Stimulated activated CD4-positive, alpha-beta T cell treated with anti-CD3 and anti-CD28 coated beads, Interleukin-15, amount 100 ng/mL, for 48 hours (primary cell): Measurements from ENCODE around the gene LIPM.

Source experiments
- DNase-seq, 2 donors: peaks; one replicate each; pipeline ENCODE4 v3.0.0-alpha.2; 2020; ENCODE audit warnings: low read depth in 2 of 2

Gene LIPM

DNA sequence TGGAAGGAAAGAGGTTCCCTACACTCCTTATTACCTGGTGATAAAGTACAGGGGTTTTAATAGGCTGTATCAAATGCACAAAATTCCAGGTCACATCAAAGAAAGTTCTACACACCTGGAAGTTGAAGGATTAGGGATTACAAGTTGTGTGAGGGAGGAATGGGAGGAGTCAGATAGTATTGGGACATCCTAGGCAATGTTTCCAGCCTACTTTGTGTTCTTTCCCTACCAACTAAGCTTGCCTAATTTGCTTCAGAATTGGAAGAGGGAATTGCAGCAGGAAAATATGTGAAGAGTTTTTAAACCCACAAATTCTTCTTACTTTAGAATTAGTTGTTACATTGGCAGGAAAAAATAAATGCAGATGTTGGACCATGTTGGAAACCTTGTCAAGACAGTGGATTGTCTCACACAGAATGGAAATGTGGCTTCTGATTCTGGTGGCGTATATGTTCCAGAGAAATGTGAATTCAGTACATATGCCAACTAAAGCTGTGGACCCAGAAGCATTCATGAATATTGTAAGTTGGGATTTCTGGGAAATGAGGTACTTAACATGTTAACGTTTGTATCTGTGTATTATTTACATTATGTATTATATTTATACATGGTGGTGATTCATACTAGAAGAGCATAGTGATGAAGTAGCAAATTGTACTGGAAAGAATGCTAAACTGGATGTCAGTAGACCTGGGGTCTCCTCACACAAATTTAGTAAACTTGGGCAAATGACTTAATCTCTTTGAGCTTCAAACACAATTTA lies at the start of gene LIPM:
Gene LIPM (plus strand): TSS at position 208 of the 763 bp plus-strand sequence. CDS start 167 bp downstream, at position 375.
- no peak for DNase-seq

- no peak for DNase-seq
Measured at GRCh38 chr10:88754287-88754686, 48.2 kb upstream of the LIPM start.

DNA sequence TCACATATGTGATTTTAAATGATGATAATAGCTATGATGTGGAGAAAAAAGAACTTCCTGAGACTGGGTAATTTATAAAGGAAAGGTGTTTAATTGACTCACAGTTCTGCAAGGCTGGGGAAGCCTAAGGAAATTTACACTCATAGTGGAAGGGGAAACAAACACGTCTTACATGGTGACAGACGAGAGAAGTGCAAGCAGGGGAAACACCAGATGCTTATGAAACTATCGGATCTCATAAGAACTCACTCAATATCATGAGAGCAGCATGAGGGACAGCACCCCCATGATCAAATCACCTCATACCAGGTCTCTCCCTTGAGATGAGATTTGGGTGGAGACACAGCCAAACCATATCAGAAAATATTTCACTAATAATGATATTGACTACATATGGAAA lies 46.8 kb upstream of the LIPM start:
- peak; percentile 4 to 8 for DNase-seq

GRCh38 chr10:88756660-88757059 lies 45.9 kb upstream of the LIPM start:
- no peak for DNase-seq

- no peak for DNase-seq
Measured at GRCh38 chr10:88759366-88760101, 43.0 kb upstream of the LIPM start, which contains the start of gene LIPN. Gene LIPN, plus strand, starts transcription at chr10:88760020. Its CDS starts 1,386 bp downstream, at chr10:88761406.

DNA sequence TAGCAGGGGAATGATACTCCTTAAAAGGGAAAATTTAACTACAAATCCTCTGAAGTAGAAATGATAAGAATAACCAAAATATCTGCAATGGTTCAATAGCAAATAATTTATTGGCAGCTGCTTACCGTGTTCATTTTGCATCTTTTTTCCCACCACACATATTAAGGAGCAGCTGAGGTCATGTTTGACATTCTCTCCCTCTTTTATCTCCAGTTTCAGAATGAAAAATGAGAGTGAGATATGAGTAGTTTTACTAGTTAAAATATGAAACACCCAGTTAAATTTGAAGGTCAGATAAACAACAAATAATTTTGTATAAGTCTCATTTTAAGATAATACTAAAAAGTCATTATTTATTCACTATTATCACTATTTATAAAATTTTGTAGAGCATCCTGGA lies 39.6 kb upstream of the LIPM start:
- DNase-seq, result no peak

DNA sequence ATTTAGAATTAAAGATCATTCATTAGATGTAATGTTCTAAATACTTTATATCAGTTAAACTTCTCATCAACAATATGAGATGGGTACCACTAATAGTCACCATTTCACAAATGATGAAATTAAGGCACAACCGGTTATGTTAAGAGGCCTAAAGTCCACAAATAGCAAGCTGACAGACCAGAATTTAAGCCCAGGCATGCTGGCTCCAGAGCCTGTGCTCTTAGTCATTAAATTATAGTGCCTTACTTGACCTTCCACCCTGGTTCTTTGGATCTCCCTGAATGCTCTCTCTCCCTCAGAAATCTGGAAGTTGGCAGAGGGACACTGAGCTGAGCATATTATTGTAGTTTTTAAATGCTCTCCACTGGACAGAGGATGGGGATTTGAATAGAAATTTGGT lies 39.1 kb upstream of the LIPM start:
- no peak for DNase-seq

- no peak for DNase-seq
Measured at GRCh38 chr10:88764110-88764509, 38.4 kb upstream of the LIPM start.

DNA sequence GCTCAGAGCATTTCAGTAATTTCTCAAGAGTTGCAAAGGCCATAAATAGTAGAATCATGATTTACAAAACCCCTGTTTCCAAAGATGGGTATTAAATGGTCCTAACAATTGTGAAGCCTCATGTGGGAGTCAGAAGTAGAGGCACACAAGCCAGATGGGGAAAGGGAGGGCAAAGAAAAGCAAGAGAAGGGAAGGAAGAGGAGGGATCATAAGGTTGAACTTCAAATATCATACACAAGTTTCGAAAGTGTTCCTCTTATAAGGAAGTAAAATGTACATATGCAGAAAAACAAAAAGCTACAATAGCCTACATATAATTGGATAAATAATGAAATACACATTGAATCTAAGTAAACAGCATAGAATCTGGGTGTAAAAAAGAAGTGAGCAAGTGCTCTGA lies 36.7 kb upstream of the LIPM start:
- no peak for DNase-seq

DNA sequence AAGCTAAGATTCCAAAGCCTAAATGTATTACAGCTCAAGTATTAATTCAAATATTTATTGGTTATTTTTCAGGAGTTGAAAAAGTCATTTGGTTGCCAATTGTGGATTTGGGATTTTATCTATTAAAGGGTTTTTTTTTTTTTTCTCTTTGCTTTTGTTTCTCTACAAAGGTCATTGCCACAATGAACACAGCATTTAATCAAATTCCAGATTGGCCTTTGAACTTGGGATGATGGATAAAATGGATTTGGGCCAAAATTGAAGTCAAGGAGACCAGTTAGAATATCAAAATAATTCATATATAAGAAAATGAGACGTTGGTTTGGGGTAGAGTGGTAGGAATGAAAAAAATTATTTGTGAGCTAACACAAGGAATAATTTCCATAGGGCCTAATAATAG lies 33.1 kb upstream of the LIPM start:
- DNase-seq, result no peak

GRCh38 chr10:88781206-88781605 lies 21.3 kb upstream of the LIPM start:
- DNase-seq, result no peak

DNA sequence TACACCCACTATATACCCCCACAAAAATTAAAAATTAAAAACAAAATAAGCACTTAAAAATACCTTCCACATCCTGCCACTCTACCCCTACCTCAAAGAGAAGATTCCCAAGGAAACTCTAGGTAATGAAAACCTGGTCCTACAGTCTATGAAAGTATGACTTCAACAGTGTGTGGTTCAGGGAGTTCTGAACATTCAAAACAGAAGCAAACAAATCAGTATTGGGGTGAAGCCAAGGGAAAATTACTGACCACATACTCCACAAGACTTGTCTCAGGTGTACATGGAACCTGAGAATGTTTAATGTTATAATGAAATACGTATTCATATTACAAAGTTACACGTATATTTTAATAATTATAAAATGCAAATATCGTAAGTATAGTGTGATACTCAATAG lies 20.3 kb upstream of the LIPM start:
- no peak for DNase-seq

DNA sequence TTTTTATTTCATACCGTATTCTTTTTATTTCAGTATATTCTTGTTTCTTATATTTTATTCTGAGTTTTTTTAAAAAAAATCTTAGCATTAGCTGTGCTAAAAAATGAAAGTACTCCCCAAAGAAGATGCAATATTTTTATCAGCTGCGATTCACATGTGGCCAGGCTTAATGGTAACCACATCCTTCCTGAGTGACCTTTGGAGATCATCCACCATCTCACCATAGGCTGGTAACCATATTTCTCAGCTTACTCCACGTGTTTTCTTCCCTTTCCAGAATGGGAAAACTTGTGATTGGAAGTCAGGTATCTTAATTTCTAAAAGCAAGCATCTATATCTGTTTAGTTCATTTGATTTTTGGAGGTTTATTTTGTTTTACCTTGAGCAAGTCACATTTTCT lies 18.8 kb upstream of the LIPM start:
- DNase-seq, result no peak

DNA sequence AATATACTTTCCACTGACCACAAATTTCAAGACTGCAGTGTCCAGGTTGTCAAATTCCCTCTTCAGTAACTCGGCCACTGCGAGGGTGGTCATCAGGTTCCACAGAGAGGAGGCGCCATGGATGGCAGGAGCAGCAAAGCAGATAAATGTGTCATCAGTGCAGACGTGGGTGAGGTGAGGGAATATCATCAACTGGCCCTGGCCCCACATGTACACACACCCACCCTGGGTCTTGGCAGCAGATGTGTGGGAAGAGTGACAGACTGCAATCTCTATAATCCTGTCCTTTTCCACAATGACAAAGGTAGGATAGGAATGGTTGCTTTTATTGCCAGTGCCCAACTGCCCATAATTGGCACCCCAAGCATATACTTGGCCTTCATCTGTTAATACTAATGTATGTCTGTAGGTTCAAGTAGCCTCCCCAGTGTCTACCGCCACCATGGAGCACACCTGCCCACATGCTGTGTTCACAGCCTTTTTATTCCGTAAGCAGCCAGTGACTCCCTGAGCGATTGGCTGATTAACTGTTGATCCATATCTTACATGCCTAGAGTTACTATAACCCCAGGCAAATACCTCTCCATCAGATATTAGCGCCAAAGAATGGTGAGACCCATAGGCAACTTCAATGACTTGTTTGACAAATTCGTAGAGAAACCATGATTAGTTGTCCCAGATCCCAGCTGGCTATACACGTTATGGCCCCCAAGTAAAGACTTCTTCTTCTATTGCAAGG lies 16.3 kb upstream of the LIPM start:
- DNase-seq, result no peak

GRCh38 chr10:88787463-88787862 lies 15.1 kb upstream of the LIPM start:
- DNase-seq, result no peak

DNA sequence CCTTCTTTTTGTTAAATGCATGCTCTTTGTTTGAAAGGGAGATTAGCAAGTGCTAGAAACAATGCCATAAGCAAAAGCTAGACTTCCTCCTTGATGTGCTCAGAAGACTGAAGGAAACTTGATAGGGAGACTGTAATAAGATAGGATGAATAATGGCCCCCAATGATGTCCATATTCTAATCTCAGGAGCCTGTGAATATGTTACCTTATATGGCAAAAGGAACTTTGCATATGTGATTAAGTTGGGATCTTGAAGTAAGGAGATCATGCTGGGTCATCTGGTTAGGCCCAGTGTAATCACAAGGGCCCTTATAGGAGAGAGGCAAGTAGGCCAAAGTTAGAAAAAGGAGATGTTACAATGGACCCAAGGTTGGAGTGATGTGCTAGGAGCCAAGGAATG lies 13.6 kb upstream of the LIPM start:
- no peak for DNase-seq

- no peak for DNase-seq
Measured at GRCh38 chr10:88791924-88792323, 10.6 kb upstream of the LIPM start.

GRCh38 chr10:88792661-88793060 lies 9.9 kb upstream of the LIPM start:
- DNase-seq, result no peak

DNA sequence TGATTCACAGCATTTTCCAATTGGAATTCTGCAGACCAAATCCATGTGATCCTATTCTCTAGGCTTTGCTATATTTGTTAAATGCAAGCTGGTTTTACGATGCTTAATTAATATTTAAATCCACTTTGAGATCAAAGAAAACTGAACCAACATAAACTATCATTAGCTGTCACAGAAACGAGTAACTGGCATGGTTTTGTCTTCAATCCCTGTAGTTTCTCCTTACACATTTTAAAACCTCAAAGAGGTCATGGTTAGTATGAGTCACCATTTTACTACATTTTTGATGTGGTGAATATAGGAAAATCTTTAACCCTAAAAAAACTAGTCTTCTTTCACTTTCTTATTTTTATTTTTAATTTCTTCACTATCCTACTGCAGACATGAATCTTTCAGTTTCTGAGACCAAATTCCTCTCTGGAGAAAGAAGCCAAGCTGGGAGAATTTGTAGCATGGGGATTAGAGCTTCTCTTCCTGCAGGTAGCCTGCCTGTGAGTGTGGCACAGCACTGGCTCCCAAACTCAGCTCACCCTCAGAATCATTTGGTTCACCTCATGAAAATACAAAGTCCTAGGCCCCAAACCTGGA lies 8.7 kb upstream of the LIPM start:
- no peak for DNase-seq

DNA sequence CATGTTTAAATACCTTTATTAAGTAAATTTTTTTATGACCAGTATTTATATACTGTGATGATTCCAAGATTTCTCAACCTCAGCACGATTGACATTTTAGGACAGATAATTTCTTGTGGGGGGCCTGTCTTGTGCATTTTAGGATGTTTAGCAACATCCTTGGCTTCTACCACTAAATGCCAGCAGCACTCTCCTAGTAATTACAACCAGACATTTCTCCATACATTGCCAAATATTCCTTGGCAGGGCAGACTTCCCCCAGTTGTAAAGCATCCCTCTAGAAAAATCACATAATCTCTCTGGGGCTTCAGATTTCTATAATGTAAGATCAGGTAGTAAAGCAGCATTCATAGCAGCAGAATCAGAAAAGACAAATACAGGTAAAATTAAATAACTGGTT lies 7.8 kb upstream of the LIPM start:
- DNase-seq, result no peak

- peak in 1 of 2 donors; percentile 29 for DNase-seq
Measured at GRCh38 chr10:88800152-88801125, 2.1 kb upstream of the LIPM start.
